Body of pancreas (tissue), 4 donors: Measurements from ENCODE around the gene C17orf58.

Experiments
- CTCF ChIP-seq, 7 experiments: fragments of 450-650 bp in 4 of 7; fragments of 200-600 bp in 3 of 7; sonication (generic) in 3 of 7; IDR thresholded peaks; one replicate each; pipeline ENCODE4 v1.5.1; 2016 to 2019; ENCODE audit warnings: antibody characterized with exemption in 7 of 7
- POLR2A ChIP-seq, 3 donors: fragments of 450-650 bp; IDR thresholded peaks; one replicate each; pipeline ENCODE4 v1.6.1; 2016; ENCODE audit warnings: antibody characterized with exemption in 3 of 3, mild to moderate bottlenecking in 2 of 3

GRCh38 chr17:67994817-67995569, 1.3 kb downstream of the C17orf58 start:
- TF ChIP-seq POLR2A (IDR thresholded peaks at IDR 0.05) (no peak), CTCF (IDR thresholded peaks at IDR 0.05) (no peak)
